Mucosa of rectum (tissue), 2 donors: ENCODE results near the gene BHLHA15.

ENCODE experiments used
- H3K27ac ChIP-seq, 2 donors: one replicate each; pipeline ENCODE4 v1.7.0; 2013; ENCODE audit warnings: inconsistent platforms in 2 of 2, low read depth in 2 of 2, low read length in 2 of 2
- H3K27me3 ChIP-seq, 2 donors: one replicate each; pipeline ENCODE4 v1.7.0; 2013; ENCODE audit warnings: low read length in 2 of 2; ENCODE audit not compliant: control insufficient read depth in 2 of 2, insufficient read depth in 2 of 2
- H3K36me3 ChIP-seq, 2 donors: one replicate each; pipeline ENCODE4 v1.7.0; 2013; ENCODE audit warnings: low read length in 2 of 2; ENCODE audit not compliant: control insufficient read depth in 2 of 2, insufficient read depth in 2 of 2
- H3K4me1 ChIP-seq, 2 donors: one replicate each; pipeline ENCODE4 v1.7.0; 2013; ENCODE audit warnings: low read length in 2 of 2, mild to moderate bottlenecking in 1 of 2; ENCODE audit not compliant: control insufficient read depth in 2 of 2, insufficient read depth in 2 of 2
- H3K4me3 ChIP-seq, 2 donors: one replicate each; pipeline ENCODE4 v1.7.0; 2013; ENCODE audit warnings: low read length in 2 of 2
- H3K9ac ChIP-seq, 2 donors: one replicate each; pipeline ENCODE4 v1.7.0; 2013; ENCODE audit warnings: low read length in 2 of 2, low read depth in 1 of 2, mild to moderate bottlenecking in 1 of 2
- H3K9me3 ChIP-seq, 2 donors: one replicate each; pipeline ENCODE4 v1.7.0; 2013; ENCODE audit warnings: low read length in 2 of 2; ENCODE audit not compliant: control insufficient read depth in 2 of 2
- donor health status: healthy.
- donor health status: Normal muscosa, but diverticular disease.

BHLHA15 gene

DNA sequence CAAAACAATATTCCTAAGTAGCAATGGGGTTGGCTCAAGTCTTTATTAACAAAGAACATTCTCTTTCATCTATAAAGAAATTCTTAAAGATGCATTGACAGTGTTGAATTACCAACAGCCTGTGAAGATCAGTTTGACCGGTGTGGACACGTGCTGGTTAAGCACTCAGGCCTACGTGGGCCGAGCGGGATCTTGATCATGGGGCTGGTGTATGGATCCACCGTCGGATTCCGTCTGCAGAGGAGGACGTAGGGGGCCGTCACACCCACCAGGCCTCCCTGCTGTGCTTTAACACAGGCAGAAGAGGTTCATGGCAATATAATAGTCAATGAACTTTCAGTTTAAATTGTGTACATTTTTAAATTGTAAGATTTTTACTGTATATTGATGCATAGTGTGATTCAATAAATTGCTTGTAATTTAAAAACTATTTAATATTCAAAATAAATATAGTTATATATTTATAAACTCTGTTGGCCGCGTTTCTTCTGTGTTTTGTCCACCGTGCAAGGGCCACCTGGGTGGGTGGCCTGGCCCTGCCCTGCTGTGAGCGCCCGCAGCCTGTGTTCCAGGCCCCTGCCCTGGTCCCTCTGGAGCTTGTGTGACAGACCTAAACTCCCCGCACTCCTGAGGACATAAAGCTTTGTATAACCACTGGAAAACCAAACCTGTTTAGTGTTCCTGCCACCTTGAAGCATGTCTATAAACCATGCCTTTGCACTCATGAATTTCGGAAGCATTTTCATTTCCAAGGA is 1.9 kb upstream of the BHLHA15 start:
- no peak overlapping the region for H3K27ac ChIP-seq
- H3K9ac ChIP-seq, result no peak overlapping the region
- H3K27me3 ChIP-seq, result peaks cover 0 to 3% of the 10 kb centered on the region in 2 donors
- no peak overlapping the region for H3K4me3 ChIP-seq
- H3K9me3 ChIP-seq, result no peaks in the 10 kb centered on the region
- peaks cover 0 to 4% of the 10 kb centered on the region in 2 donors for H3K4me1 ChIP-seq
- peaks cover 22 to 26% of the 10 kb centered on the region in 2 donors for H3K36me3 ChIP-seq

DNA sequence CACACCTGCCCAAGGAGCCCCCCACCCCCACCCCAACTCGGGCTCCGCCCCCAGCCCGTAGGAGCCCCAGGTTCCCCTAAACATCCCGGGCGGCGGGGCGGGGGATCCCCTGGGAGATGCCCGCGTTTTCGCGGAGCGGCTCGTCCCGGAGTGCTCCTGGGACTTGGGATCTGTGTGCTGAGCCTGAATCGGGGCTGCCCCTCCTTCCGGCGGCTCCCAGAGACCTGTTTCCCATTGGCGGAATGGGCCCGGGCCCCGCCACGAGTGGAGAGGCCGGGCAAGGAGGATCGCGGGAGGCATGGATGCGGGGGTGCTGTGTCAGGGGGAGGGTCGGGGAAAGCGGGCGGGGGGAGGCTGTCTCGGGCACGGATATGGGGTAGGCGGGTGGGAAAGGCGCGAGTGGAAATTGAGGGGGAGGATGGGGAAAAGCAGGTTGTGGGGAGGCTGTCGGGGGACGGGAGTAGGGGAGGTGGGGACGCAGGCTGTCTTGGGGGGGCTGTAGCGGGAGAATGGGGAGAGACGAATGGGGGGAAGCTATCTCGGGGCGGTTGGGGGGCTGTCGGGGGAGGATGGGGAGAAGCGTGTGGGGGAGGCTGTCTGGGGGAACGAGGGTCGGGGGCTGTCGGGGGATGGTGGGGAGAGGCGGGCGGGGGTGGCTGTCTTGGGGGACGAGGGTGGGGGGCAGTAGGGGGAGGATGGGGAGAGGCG is 572 bp upstream of the BHLHA15 start:
- no peaks in the 10 kb centered on the region for H3K9me3 ChIP-seq
- H3K9ac ChIP-seq, result no peak overlapping the region
- H3K27me3 ChIP-seq, result peaks cover 0 to 3% of the 10 kb centered on the region in 2 donors
- no peak overlapping the region for H3K4me3 ChIP-seq
- H3K36me3 ChIP-seq, result peaks cover 15 to 16% of the 10 kb centered on the region in 2 donors
- H3K27ac ChIP-seq, result no peak overlapping the region
- H3K4me1 ChIP-seq, result peaks cover 0 to 4% of the 10 kb centered on the region in 2 donors

DNA sequence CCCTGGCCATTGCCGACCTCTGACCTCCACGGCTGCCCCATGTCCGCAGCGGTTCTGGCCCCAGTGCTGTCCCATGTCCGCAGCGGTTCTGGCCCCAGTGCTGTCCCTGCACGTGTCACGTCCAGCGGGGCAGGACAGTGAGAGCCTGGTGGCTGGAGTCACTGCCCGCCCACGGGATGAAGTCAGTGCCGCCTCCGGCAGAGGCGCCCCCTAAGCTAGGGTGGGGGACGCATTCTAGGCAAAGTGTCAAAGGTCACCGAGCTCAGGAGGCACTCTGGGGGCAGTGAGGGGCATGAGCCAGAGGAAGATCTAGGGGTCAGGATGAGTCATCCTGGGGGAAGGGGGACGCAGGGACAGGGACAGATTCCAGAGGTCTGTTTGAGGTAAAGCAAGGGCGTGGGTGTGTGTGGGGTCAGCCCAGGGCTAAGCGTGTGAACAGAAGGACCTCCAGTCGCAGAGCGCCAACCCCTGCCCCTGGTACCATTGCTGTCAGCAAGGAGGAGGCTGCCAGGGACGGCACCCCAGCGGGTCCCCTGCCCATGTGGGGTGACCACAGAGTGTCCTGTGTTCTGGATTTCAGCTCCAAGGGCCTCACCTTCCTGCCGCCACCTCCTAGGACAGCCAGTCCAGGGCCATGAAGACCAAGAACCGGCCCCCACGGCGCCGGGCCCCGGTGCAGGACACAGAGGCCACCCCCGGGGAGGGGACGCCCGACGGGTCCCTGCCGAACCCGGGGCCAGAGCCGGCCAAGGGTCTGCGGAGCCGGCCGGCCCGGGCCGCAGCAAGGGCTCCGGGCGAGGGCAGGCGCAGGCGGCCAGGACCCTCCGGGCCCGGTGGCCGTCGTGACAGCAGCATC is 665 bp downstream of the BHLHA15 start:
- Histone ChIP-seq H3K9ac (peak overlapping the region in 1 of 2 donors; percentile 51), H3K27ac (peak overlapping the region; percentile 15 to 48), H3K4me3 (peak overlapping the region; percentile 52 to 57), H3K4me1 (peaks cover 0 to 4% of the 10 kb centered on the region in 2 donors), H3K9me3 (no peaks in the 10 kb centered on the region), H3K27me3 (peaks cover 0 to 3% of the 10 kb centered on the region in 2 donors), H3K36me3 (peaks cover 4% of the 10 kb centered on the region in 2 donors)

DNA sequence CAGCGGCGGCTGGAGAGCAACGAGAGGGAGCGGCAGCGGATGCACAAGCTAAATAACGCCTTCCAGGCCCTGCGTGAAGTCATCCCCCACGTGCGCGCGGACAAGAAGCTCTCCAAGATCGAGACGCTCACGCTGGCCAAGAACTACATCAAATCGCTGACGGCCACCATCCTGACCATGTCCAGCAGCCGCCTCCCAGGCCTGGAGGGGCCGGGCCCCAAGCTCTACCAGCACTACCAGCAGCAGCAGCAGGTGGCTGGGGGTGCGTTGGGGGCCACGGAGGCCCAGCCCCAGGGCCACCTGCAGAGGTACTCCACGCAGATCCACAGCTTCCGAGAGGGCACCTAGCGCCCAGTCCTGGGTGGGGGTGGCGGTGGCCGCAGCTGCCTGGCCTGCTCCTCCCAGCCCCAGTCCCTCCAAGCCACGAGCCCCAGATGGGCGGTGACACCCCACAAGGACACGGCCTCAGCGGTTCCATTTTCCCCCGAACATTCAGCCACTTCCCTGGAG is 1.3 kb downstream of the BHLHA15 start:
- Histone ChIP-seq H3K9ac (no peak overlapping the region), H3K27ac (no peak overlapping the region), H3K4me1 (peaks cover 0 to 4% of the 10 kb centered on the region in 2 donors), H3K36me3 (peaks cover under 1 to 3% of the 10 kb centered on the region in 2 donors), H3K27me3 (peaks cover 0 to 3% of the 10 kb centered on the region in 2 donors), H3K4me3 (no peak overlapping the region), H3K9me3 (no peaks in the 10 kb centered on the region)

DNA sequence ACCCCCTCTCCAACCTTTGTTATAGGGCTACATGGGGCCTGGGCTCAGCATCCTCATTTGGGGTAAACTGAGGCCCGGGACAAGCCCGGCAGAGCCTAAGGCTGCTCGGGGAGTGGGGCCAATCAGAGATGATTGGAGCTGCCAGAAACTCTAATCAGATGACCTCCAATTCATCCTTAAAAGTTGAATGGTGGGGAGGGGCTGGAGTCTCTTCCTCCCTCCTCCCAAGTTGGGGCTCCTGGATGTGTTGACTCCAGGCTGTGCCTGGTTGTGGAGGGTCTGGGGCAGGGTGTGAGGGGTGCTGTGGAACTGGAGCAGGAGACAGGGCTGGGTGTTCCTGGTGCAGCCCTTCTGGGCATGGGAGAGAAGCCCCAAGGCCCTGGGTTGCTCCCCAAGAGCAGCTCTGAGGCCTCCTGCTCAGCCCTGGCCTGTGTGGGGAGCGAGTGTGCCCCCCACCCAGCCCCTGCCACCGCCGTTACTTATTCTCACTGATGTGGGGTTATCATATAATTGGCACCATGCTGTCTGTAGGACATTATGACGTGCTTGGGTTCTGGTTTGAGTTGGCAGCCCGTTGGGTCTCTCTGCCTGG is 2.2 kb downstream of the BHLHA15 start:
- H3K9ac ChIP-seq, result no peak overlapping the region
- no peak overlapping the region for H3K27ac ChIP-seq
- H3K36me3 ChIP-seq, result peaks cover 3 to 5% of the 10 kb centered on the region in 2 donors
- H3K27me3 ChIP-seq, result peaks cover 0 to 3% of the 10 kb centered on the region in 2 donors
- H3K4me1 ChIP-seq, result peaks cover 0 to 4% of the 10 kb centered on the region in 2 donors
- peak overlapping the region in 1 of 2 donors; percentile 7 for H3K4me3 ChIP-seq
- H3K9me3 ChIP-seq, result no peaks in the 10 kb centered on the region

DNA sequence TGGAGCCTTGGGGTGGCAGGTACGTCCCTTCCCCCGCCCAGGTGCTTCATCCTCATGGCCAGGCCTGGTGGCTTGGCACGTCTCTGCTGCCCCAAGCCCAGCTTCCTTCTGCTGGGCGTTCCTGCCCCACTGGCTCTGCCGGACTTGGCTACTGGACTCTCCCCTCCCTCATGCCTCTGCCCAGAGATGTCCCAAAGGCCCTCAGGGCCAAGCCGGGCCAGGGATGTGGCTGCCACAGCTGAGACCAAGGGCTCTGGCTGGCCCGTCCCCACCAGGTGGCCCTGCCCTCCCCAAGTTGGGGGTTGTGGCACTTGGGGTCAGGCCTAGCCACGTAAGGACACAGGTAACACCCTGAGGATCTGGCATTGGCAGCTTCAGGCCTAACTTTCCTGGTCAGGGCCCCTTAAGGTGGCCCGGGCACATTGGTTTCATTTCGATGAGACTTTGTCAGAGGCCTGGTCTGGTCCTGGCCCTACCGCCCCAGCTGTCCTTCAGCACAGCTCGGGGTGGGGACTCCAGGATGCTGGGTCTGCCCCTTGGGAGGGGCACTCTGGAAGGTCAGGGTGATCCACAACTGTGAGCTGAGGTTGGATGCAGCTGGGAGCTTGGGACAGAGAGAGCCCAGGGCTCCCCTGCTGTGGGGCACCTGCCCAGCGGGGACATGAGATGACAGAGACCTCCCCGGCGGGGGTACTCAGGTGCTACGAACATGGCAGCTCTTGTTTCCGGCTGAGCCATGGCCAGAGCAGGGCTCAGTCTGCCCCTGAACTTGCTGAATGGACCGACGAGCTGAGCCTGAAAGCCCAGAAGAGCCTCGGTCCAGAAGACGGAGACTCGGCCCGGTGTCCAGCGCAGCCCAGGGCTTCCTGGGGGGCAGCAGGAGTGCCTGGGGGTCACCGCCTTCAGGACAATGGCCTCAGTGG is 2.9 kb downstream of the BHLHA15 start:
- Histone ChIP-seq H3K27ac (no peak overlapping the region), H3K9me3 (no peaks in the 10 kb centered on the region), H3K27me3 (peaks cover 0 to 3% of the 10 kb centered on the region in 2 donors), H3K4me3 (no peak overlapping the region), H3K36me3 (peaks cover 3 to 5% of the 10 kb centered on the region in 2 donors), H3K4me1 (peaks cover 0 to 4% of the 10 kb centered on the region in 2 donors), H3K9ac (no peak overlapping the region)

DNA sequence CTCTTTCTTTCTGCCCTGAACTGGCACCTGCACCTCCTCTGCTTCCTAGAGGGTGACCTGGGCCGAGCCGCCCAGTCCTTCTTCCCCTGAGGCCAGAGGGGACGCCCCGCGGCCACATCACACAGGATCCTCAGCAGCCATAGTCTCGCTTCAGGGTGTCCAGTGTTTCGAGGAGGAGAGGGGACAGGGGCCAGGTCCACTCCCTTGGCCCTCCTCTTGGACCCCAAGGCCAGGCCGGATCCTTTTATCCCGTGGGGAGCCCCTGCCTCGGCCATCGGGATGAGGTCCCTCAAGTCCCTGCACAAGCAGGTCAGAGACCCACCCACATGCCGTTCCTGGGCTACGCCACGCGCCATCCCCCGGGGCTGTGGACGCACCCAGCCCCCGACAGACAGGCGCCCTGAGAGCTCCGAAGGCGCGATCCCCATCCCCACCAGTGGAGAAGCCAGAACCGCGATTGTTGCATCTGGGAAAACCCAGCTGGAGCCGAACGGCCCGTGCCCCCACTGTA is 3.6 kb downstream of the BHLHA15 start:
- Histone ChIP-seq H3K9ac (no peak overlapping the region), H3K4me1 (peaks cover 0 to 4% of the 10 kb centered on the region in 2 donors), H3K27ac (no peak overlapping the region), H3K27me3 (peaks cover 0 to 3% of the 10 kb centered on the region in 2 donors), H3K9me3 (no peaks in the 10 kb centered on the region), H3K36me3 (peaks cover 3 to 5% of the 10 kb centered on the region in 2 donors), H3K4me3 (no peak overlapping the region)

DNA sequence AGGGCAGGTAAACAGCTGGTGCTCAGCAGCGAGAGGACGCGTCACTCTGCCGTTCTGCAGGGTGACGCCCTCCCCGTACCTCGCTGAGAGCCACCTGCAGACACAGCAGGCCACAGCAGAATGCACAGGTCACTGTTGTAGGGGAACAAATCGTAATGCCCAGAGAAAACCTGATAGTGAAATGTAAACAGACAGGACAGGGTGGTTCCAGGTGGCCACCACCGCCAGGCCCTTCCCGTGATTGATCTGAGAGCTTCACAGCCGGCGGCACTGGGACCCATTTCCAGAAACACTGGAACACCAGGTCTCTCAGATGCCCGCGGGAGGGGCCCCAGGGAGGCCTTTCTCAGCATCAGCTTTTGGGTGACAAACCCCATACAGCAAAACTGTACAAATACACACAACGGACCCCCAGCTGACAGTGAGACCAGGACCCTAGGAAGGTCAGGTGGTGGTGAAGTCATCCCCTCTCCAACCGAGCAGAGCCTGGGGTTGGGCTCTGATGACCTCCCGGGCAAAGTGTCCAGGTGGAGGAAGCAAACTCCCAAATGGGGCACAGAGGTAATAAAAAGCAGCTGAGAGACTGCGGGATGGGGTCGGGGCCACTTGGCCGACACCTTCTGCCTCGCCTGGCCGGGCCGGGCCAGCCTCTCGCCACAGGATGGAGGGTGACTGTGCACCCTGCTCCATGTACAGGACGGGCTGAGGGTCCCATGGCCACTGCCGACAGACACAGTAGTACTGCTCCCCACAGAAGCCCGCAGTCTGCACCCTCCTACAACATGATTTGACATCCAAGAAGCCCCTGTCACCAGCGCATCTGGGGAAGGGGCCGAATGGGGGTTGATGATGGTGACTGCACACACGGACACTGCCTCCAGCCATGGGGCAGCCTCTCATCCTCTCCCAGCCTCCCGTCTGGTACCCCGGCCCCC is 4.6 kb downstream of the BHLHA15 start:
- H3K36me3 ChIP-seq, result peaks cover 3 to 5% of the 10 kb centered on the region in 2 donors
- H3K27ac ChIP-seq, result no peak overlapping the region

More for the DNA sequence above, 4.6 kb downstream of the BHLHA15 start:
- peaks cover 0 to 4% of the 10 kb centered on the region in 2 donors for H3K4me1 ChIP-seq
- H3K9ac ChIP-seq, result no peak overlapping the region
- H3K4me3 ChIP-seq, result no peak overlapping the region
- peaks cover 0 to 3% of the 10 kb centered on the region in 2 donors for H3K27me3 ChIP-seq
- H3K9me3 ChIP-seq, result no peaks in the 10 kb centered on the region
